GM12878 (cell line): ENCODE data around the gene ARF5. TPM values are rescaled to one million over a fixed set of nuclear protein-coding genes. Genes with fewer than 3 reads are reported as not detected.

Experiments
- ATAC-seq: fragments of 200-7000 bp; cut with Tn5 transposase; 3 replicates; pipeline ENCODE4 v1.9.1; 2020; ENCODE audit warnings: mild to moderate bottlenecking, moderate library complexity
- BruUV-seq: library from RNA; stranded (reverse); fragments of 400-500 nt; replicated peaks from 2 replicates; lab custom pipeline; 2021; lab: Mats Ljungman, UMichigan
- CTCF ChIA-PET: fragments of 300-600 bp; sonication (Branson Sonifier 250); formaldehyde crosslinking; extraction: SDS; loops from one replicate; lab custom pipeline; 2021; ENCODE audit warnings: inconsistent platforms; lab: Yijun Ruan, JAX
- POLR2A ChIA-PET: fragments of 350-600 bp; formaldehyde crosslinking; extraction: SDS; loops from one replicate; lab custom pipeline; 2021; ENCODE audit warnings: inconsistent platforms; lab: Charles Lee
- RAD21 ChIA-PET: fragments of 300-600 bp; sonication (Branson Sonifier 250); formaldehyde crosslinking; loops from one replicate; lab custom pipeline; 2023; ENCODE audit warnings: antibody characterized with exemption; ENCODE audit not compliant: unreplicated experiment; lab: Charles Lee
- SMC1A ChIA-PET: fragments of 300-600 bp; sonication (Branson Sonifier 250); formaldehyde crosslinking; loops from one replicate; lab custom pipeline; 2023; ENCODE audit not compliant: unreplicated experiment, uncharacterized antibody; lab: Charles Lee
- DNase-seq: peaks from one replicate; pipeline ENCODE4 v3.0.0-alpha.2; 2011; ENCODE audit warnings: low read depth, low spot score
- FAIRE-seq: peaks from 3 replicates; lab custom pipeline; 2011; peaks lifted over from hg19 to GRCh38; lab: Jason Lieb, UNC
- H2AFZ ChIP-seq: 2 replicates; pipeline ENCODE4 v1.6.0; 2011; ENCODE audit warnings: low read depth, low read length, control low read depth; ENCODE audit not compliant: control insufficient read depth
- H3K27ac ChIP-seq: 2 replicates; pipeline ENCODE4 v1.5.1; 2011; ENCODE audit warnings: control low read depth; ENCODE audit not compliant: control insufficient read depth, insufficient read depth
- H3K27me3 ChIP-seq, 2 experiments: replicated peaks in 1 of 2; 2 replicates each; pipeline versions ENCODE4 v1.6.0 to v1.6.1; 2011; ENCODE audit warnings: low read length in 1 of 2; ENCODE audit not compliant: control insufficient read depth in 2 of 2, insufficient read depth in 2 of 2
- H3K36me3 ChIP-seq, 2 experiments: 2 replicates each; pipeline ENCODE4 v1.5.1; 2011; ENCODE audit warnings: low read length in 1 of 2; ENCODE audit not compliant: control insufficient read depth in 2 of 2, insufficient read depth in 2 of 2
- H3K4me1 ChIP-seq: 2 replicates; pipeline ENCODE4 v1.6.1; 2011; ENCODE audit warnings: mild to moderate bottlenecking, low read length, moderate library complexity, mixed read lengths; ENCODE audit not compliant: control insufficient read depth, insufficient read depth
- H3K4me2 ChIP-seq: 2 replicates; pipeline ENCODE4 v1.6.0; 2011; ENCODE audit warnings: control low read depth; ENCODE audit not compliant: control insufficient read depth, insufficient read depth
- H3K4me3 ChIP-seq: fragments of 200-600 bp; sonication (generic); 2 replicates; pipeline ENCODE4 v1.5.1; 2016
- H3K79me2 ChIP-seq: 2 replicates; pipeline ENCODE4 v1.6.0; 2011; ENCODE audit warnings: low read length; ENCODE audit not compliant: control insufficient read depth, insufficient read depth
- H3K9ac ChIP-seq: 2 replicates; pipeline ENCODE4 v1.8.0; 2011; ENCODE audit warnings: low read length, control low read depth, mixed read lengths; ENCODE audit not compliant: control insufficient read depth, insufficient read depth
- H3K9me3 ChIP-seq: replicated peaks from 3 replicates; pipeline ENCODE4 v1.5.1; 2011; ENCODE audit warnings: mild to moderate bottlenecking, low read length; ENCODE audit not compliant: control insufficient read depth, insufficient read depth
- H4K20me1 ChIP-seq: 2 replicates; pipeline ENCODE4 v1.6.0; 2011; ENCODE audit not compliant: control insufficient read depth, insufficient read depth
- CBX3 ChIP-seq: fragments of 200-600 bp; sonication (generic); IDR thresholded peaks from 2 replicates; pipeline ENCODE4 v1.6.1; 2016; ENCODE audit warnings: low read depth, borderline replicate concordance
- NKRF ChIP-seq: fragments of 450-650 bp; conservative IDR thresholded peaks from 2 replicates; pipeline ENCODE4 v1.6.1; 2017; ENCODE audit warnings: mild to moderate bottlenecking, moderate library complexity
- SRF ChIP-seq, 2 experiments: IDR thresholded peaks; 2 replicates each; pipeline ENCODE4 v1.6.1; 2011; ENCODE audit warnings: low read depth in 2 of 2, low read length in 2 of 2, mild to moderate bottlenecking in 1 of 2, moderate library complexity in 1 of 2
- SUPT20H ChIP-seq: IDR thresholded peaks from 2 replicates; pipeline ENCODE4 v1.6.1; 2011; ENCODE audit warnings: low read depth, mild to moderate bottlenecking, low read length, moderate library complexity, borderline replicate concordance; ENCODE audit not compliant: control insufficient read depth
- ZBTB33 ChIP-seq: fragments of 450-650 bp; IDR thresholded peaks from 2 replicates; pipeline ENCODE4 v1.6.1; 2017; ENCODE audit warnings: mild to moderate bottlenecking
- ZNF274 ChIP-seq: IDR thresholded peaks from one replicate; pipeline ENCODE4 v1.8.0; 2011; ENCODE audit not compliant: insufficient read length, insufficient read depth
- WGBS: methylation state at CpG from one replicate; pipeline ENCODE4 v1.1.6; 2016; ENCODE audit warnings: low lambda C conversion rate; ENCODE audit not compliant: insufficient replicate concordance, insufficient coverage; ENCODE audit errors: missing lambda C conversion rate; 5-methylcytosine and 5-hydroxymethylcytosine counted together
- in situ Hi-C: fragments of 300-500 bp; cut with MboI; formaldehyde crosslinking; loops from 9 replicates; pipeline ENCODE4 v1.14.3; 2018; ENCODE audit warnings: mixed read lengths
- intact Hi-C: fragments of 100-400 bp; cut with micrococcal nuclease; formaldehyde crosslinking; loops from one replicate; pipeline ENCODE4 v1.14.2; 2022; ENCODE audit not compliant: unreplicated experiment
- polyA plus RNA-seq, 11 experiments: library from polyadenylated mRNA; depleted of rRNA in 4 of 11; unstranded in 6 of 11; stranded (reverse) in 5 of 11; fragments of >200 nt; fragmentation: Nextera tagmentation in 4 of 11; fragmentation: Illumina TruSeq in 1 of 11; extraction: Ambion mirVana in 4 of 11; extraction: Trizol in 1 of 11; gene quantifications; 1 replicate in 1 of 11; 2 replicates in 10 of 11; pipeline versions ENCODE4 v1.2.1 to v1.2.3, GENCODE V29; 2011 to 2016; ENCODE audit warnings: inconsistent platforms in 2 of 11, missing spikeins in 2 of 11, low read depth in 1 of 11
- total RNA-seq, 4 experiments: library from RNA; depleted of rRNA in 3 of 4; stranded (reverse); fragments of >200 nt in 3 of 4; fragmentation: Illumina TruSeq in 1 of 4; extraction: Trizol in 1 of 4; gene quantifications; 2 replicates each; pipeline versions ENCODE4 v1.2.1 to v1.2.3, GENCODE V29; 2013 to 2021

ARF5 gene
- total and polyA plus RNA-seq, 10 of the 15 experiments (the other 5 are each of a cell fraction or from before 2014, with no cell fraction given) = 11.0 to 210 (median 131) TPM

- Histone ChIP-seq H3K9me3 (no peaks in the 10 kb centered on the region), H3K4me1 (peaks cover 15% of the 10 kb centered on the region), H3K27me3 (no peaks in the 10 kb centered on the region), H2AFZ (peak overlapping the region; percentile 94; the same call in 1 of the 2 replicates), H3K4me3 (peak overlapping the region; percentile 97), H3K36me3 (peaks cover 3 to 5% of the 10 kb centered on the region in 2 experiments; a peak in 3 of 4 replicates), H3K79me2 (peaks cover 30% of the 10 kb centered on the region), H4K20me1 (no peaks in the 10 kb centered on the region), H3K9ac (peak overlapping the region; percentile 91), H3K4me2 (peak overlapping the region; percentile 99), H3K27ac (peak overlapping the region; percentile 74)
- DNase-seq (no peak), ATAC-seq (no peak), FAIRE-seq (no peak)
- RAD21 ChIA-PET = interaction anchor here (2.0 to 2.5 kb wide), 2 partner anchors 36 to 67 kb away, joined by 5 read pairs; no protein-coding TSS in a partner anchor
- POLR2A ChIA-PET = interaction anchor here (1.0 to 2.5 kb wide), 2 partner anchors 82 to 196 kb away, joined by 3 to 5 read pairs; no protein-coding TSS in a partner anchor
- no TSS peak for BruUV-seq
- SMC1A ChIA-PET = no interaction called here
- in situ Hi-C loops = no loop called here
- TF ChIP-seq NKRF (no peak), ZNF274 (no peak), SRF (IDR thresholded peaks at IDR 0.05; ENCODE audit: low read depth in 2 of 2, low read length in 2 of 2) (no peak), SUPT20H (no peak), CBX3 (no peak), ZBTB33 (no peak)
- intact Hi-C loops = no loop called here
- WGBS = 26% methylated on average over 12 of the region's 12 CpGs
- CTCF ChIA-PET = interaction anchor here (1.7 to 4.2 kb wide), 2 partner anchors 9 to 44 kb away, joined by 4 to 17 read pairs; partner anchors contain the start of gene FSCN3
These were observed 3.6 kb upstream of the ARF5 start for GRCh38 chr7:127584648-127585043.
